H9 (cell line): ENCODE data around the gene FAM78B. TPM values are rescaled to one million over a fixed set of nuclear protein-coding genes. Genes with fewer than 3 reads are reported as not detected.

Experiments used
- DNase-seq: peaks from one replicate; pipeline ENCODE4 v3.0.0-alpha.2; 2017
- H2AFZ ChIP-seq: one replicate; pipeline ENCODE4 v1.6.1; 2013; ENCODE audit warnings: mild to moderate bottlenecking, low read length, control low read depth, moderate library complexity
- H2AK5ac ChIP-seq: 2 replicates; pipeline ENCODE4 v1.6.1; 2013; ENCODE audit warnings: low read length, control low read depth, mixed read lengths; ENCODE audit not compliant: insufficient read length
- H2BK120ac ChIP-seq: one replicate; pipeline ENCODE4 v1.6.1; 2013; ENCODE audit warnings: low read depth, mild to moderate bottlenecking, low read length, control low read depth, inconsistent platforms; ENCODE audit not compliant: poor library complexity, severe bottlenecking
- H2BK12ac ChIP-seq: 2 replicates; pipeline ENCODE4 v1.6.1; 2013; ENCODE audit warnings: low read length, control low read depth, mixed read lengths, low read depth; ENCODE audit not compliant: insufficient read length
- H2BK15ac ChIP-seq: 2 replicates; pipeline ENCODE4 v1.6.1; 2013; ENCODE audit warnings: low read depth, low read length, control low read depth
- H2BK20ac ChIP-seq: one replicate; pipeline ENCODE4 v1.6.1; 2013; ENCODE audit warnings: low read depth, mild to moderate bottlenecking, low read length, control low read depth, inconsistent platforms; ENCODE audit not compliant: poor library complexity, severe bottlenecking
- H2BK5ac ChIP-seq: 2 replicates; pipeline ENCODE4 v1.6.1; 2013; ENCODE audit warnings: low read length, control low read depth, mixed read lengths; ENCODE audit not compliant: insufficient read length
- H3K14ac ChIP-seq: 2 replicates; pipeline ENCODE4 v1.6.1; 2013; ENCODE audit warnings: low read length, control low read depth; ENCODE audit not compliant: insufficient read depth
- H3K18ac ChIP-seq: 2 replicates; pipeline ENCODE4 v1.6.1; 2013; ENCODE audit warnings: low read depth, mild to moderate bottlenecking, mixed read lengths, low read length, control low read depth; ENCODE audit not compliant: insufficient read length
- H3K23ac ChIP-seq: 2 replicates; pipeline ENCODE4 v1.6.1; 2013; ENCODE audit warnings: low read length, control low read depth, mixed read lengths, low read depth; ENCODE audit not compliant: insufficient read length
- H3K23me2 ChIP-seq: 2 replicates; pipeline ENCODE4 v1.6.1; 2013; ENCODE audit warnings: low read depth, mild to moderate bottlenecking, mixed read lengths, low read length, control low read depth; ENCODE audit not compliant: insufficient read length, poor library complexity, severe bottlenecking
- H3K27ac ChIP-seq: 2 replicates; pipeline ENCODE4 v1.5.1; 2013; ENCODE audit warnings: low read length, control low read depth, mixed read lengths, low read depth; ENCODE audit not compliant: insufficient read length
- H3K27me3 ChIP-seq: 2 replicates; pipeline ENCODE4 v1.6.1; 2013; ENCODE audit warnings: low read length, control low read depth, inconsistent platforms; ENCODE audit not compliant: insufficient read depth
- H3K4ac ChIP-seq: 2 replicates; pipeline ENCODE4 v1.6.1; 2013; ENCODE audit warnings: low read depth, mild to moderate bottlenecking, control low read depth, inconsistent platforms, low read length, moderate library complexity
- H3K4me1 ChIP-seq: 2 replicates; pipeline ENCODE4 v1.6.1; 2013; ENCODE audit warnings: low read length, control low read depth, inconsistent platforms; ENCODE audit not compliant: insufficient read depth
- H3K4me2 ChIP-seq: 2 replicates; pipeline ENCODE4 v1.6.1; 2013; ENCODE audit warnings: low read length, control low read depth, mixed read lengths; ENCODE audit not compliant: insufficient read length, insufficient read depth
- H3K56ac ChIP-seq: 2 replicates; pipeline ENCODE4 v1.6.1; 2013; ENCODE audit warnings: low read depth, mild to moderate bottlenecking, mixed read lengths, low read length, control low read depth; ENCODE audit not compliant: insufficient read length
- H3K79me1 ChIP-seq: 2 replicates; pipeline ENCODE4 v1.6.1; 2013; ENCODE audit warnings: low read depth, mild to moderate bottlenecking, moderate library complexity, low read length, control low read depth, inconsistent platforms; ENCODE audit not compliant: insufficient read depth, poor library complexity, severe bottlenecking
- H3K79me2 ChIP-seq: 2 replicates; pipeline ENCODE4 v1.6.1; 2013; ENCODE audit warnings: low read length, control low read depth, inconsistent platforms; ENCODE audit not compliant: insufficient read depth
- H3K9ac ChIP-seq: 2 replicates; pipeline ENCODE4 v1.6.1; 2013; ENCODE audit warnings: low read length, control low read depth, mixed read lengths; ENCODE audit not compliant: insufficient read length; ENCODE audit errors: extremely low read depth
- H3K9me3 ChIP-seq: one replicate; pipeline ENCODE4 v1.6.1; 2013; ENCODE audit warnings: low read depth, low read length, inconsistent platforms; ENCODE audit not compliant: control insufficient read depth
- H3T11ph ChIP-seq: one replicate; pipeline ENCODE4 v1.6.1; 2013; ENCODE audit warnings: mild to moderate bottlenecking, low read length, control low read depth, inconsistent platforms
- H4K20me1 ChIP-seq: one replicate; pipeline ENCODE4 v1.6.1; 2013; ENCODE audit not compliant: control insufficient read depth, insufficient read length, insufficient read depth
- H4K5ac ChIP-seq: 2 replicates; pipeline ENCODE4 v1.6.1; 2013; ENCODE audit warnings: low read depth, mild to moderate bottlenecking, mixed read lengths, low read length, control low read depth; ENCODE audit not compliant: insufficient read length
- H4K8ac ChIP-seq: replicated peaks from 2 replicates; pipeline ENCODE4 v1.6.1; 2013; ENCODE audit warnings: low read length, control low read depth, mixed read lengths, low read depth; ENCODE audit not compliant: insufficient read length
- H4K91ac ChIP-seq: 2 replicates; pipeline ENCODE4 v1.6.1; 2013; ENCODE audit warnings: low read depth, mild to moderate bottlenecking, moderate library complexity, mixed read lengths, low read length, control low read depth; ENCODE audit not compliant: insufficient read length
- H3K27ac Mint-ChIP-seq, 3 experiments: 2 replicates in 2 of 3; 3 replicates in 1 of 3; pipeline ENCODE4 v1.8.0; 2020 to 2021; ENCODE audit warnings: mixed read lengths in 3 of 3, mild to moderate bottlenecking in 1 of 3, moderate library complexity in 1 of 3
- H3K27me3 Mint-ChIP-seq: 2 replicates; pipeline ENCODE4 v1.8.0; 2021; ENCODE audit warnings: low read depth, mild to moderate bottlenecking, moderate library complexity, mixed read lengths
- H3K36me3 Mint-ChIP-seq, 3 experiments: 2 replicates in 2 of 3; 3 replicates in 1 of 3; pipeline ENCODE4 v1.8.0; 2020 to 2021; ENCODE audit warnings: low read depth in 3 of 3, mixed read lengths in 3 of 3; ENCODE audit not compliant: insufficient read depth in 1 of 3
- H3K4me1 Mint-ChIP-seq, 2 experiments: 2 replicates each; pipeline ENCODE4 v1.8.0; 2020; ENCODE audit warnings: mixed read lengths in 2 of 2
- H3K4me3 Mint-ChIP-seq, 2 experiments: 2 replicates in 1 of 2; 3 replicates in 1 of 2; pipeline ENCODE4 v1.8.0; 2020 to 2021; ENCODE audit warnings: mild to moderate bottlenecking in 2 of 2, mixed read lengths in 2 of 2, moderate library complexity in 1 of 2
- H3K9me3 Mint-ChIP-seq, 2 experiments: 2 replicates in 1 of 2; 3 replicates in 1 of 2; pipeline ENCODE4 v1.8.0; 2020; ENCODE audit warnings: mild to moderate bottlenecking in 2 of 2, mixed read lengths in 2 of 2, moderate library complexity in 1 of 2
- WGBS: extraction: QIAGEN DNeasy Blood & Tissue Kit; methylation state at CpG from one replicate; pipeline ENCODE4 v1.1.7; 2013; ENCODE audit warnings: missing lambda C conversion rate, low lambda C conversion rate, mixed read lengths; ENCODE audit not compliant: insufficient read length; ENCODE audit errors: extremely low coverage; 5-methylcytosine and 5-hydroxymethylcytosine counted together
- total RNA-seq: library from RNA; stranded (reverse); gene quantifications from 2 replicates; pipeline ENCODE4 v1.2.1, GENCODE V29; 2021
- TF ChIP-seq, protein P1 (sequence below): fragments of 200-600 bp; sonication (generic); conservative IDR thresholded peaks from 3 replicates; pipeline ENCODE4 v1.8.0; 2021; ENCODE audit warnings: antibody characterized with exemption, mild to moderate bottlenecking

The FAM78B gene
- total RNA-seq, 1 experiment from 2014 or later: 2.3 TPM

DNA sequence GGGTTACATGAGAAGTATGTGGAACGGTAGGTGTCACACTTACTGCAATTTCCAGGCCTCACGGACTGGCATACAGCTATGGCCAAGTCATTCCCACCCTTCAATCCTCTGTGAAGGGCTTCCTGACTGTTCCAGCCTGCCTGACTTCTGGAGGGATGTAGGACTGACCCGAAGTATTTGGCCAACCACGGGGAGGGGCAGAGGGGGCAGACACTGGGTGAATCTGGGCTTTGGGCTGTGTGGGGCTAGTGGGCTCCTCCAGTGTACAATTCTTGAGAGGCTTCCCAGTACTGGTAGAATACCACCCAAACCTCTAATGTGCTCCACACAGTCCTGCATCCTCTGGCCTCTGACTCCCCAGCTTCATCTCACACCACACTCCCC lies 78.2 kb downstream of the FAM78B start:
- Histone ChIP-seq H4K8ac (no peak overlapping the region), H3K79me1 (no peaks in the 10 kb centered on the region), H4K91ac (no peak overlapping the region), H2BK15ac (no peak overlapping the region), H3K27me3 (no peaks in the 10 kb centered on the region), H2BK5ac (no peak overlapping the region), H4K20me1 (no peaks in the 10 kb centered on the region), H3K4me2 (no peak overlapping the region), H3K23ac (no peak overlapping the region), H3K14ac (no peak overlapping the region), H3K23me2 (no peaks in the 10 kb centered on the region), H2AFZ (no peak overlapping the region), H3T11ph (no peak overlapping the region), H3K18ac (no peak overlapping the region), H2BK120ac (no peak overlapping the region), H2AK5ac (no peak overlapping the region), H3K27ac (no peak overlapping the region), H2BK20ac (no peak overlapping the region), H3K4me1 (peaks cover 3% of the 10 kb centered on the region; the same call in 1 of the 2 replicates), H3K9me3 (no peaks in the 10 kb centered on the region), H3K4ac (no peak overlapping the region), H3K56ac (no peak overlapping the region), H4K5ac (no peak overlapping the region), H2BK12ac (no peak overlapping the region), H3K9ac (no peak overlapping the region), H3K79me2 (no peaks in the 10 kb centered on the region)
- no peaks in the 10 kb centered on the region for H3K27me3 Mint-ChIP-seq
- H3K4me3 Mint-ChIP-seq: no peak overlapping the region
- no CpG with 5 or more reads among the region's 4 CpGs for WGBS
- peaks cover 9 to 13% of the 10 kb centered on the region in 2 experiments for H3K4me1 Mint-ChIP-seq
- TF ChIP-seq, protein P1, sequence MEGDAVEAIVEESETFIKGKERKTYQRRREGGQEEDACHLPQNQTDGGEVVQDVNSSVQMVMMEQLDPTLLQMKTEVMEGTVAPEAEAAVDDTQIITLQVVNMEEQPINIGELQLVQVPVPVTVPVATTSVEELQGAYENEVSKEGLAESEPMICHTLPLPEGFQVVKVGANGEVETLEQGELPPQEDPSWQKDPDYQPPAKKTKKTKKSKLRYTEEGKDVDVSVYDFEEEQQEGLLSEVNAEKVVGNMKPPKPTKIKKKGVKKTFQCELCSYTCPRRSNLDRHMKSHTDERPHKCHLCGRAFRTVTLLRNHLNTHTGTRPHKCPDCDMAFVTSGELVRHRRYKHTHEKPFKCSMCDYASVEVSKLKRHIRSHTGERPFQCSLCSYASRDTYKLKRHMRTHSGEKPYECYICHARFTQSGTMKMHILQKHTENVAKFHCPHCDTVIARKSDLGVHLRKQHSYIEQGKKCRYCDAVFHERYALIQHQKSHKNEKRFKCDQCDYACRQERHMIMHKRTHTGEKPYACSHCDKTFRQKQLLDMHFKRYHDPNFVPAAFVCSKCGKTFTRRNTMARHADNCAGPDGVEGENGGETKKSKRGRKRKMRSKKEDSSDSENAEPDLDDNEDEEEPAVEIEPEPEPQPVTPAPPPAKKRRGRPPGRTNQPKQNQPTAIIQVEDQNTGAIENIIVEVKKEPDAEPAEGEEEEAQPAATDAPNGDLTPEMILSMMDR: no peak
- no peaks in the 10 kb centered on the region for H3K36me3 Mint-ChIP-seq
- no peak overlapping the region; a peak in 1 of 7 replicates for H3K27ac Mint-ChIP-seq
- H3K9me3 Mint-ChIP-seq: no peaks in the 10 kb centered on the region; a peak in 2 of 5 replicates
- no peak for DNase-seq
